Lower leg skin (tissue), 4 donors: Measurements from ENCODE around the gene CLGN. TPM values are rescaled to one million over a fixed set of nuclear protein-coding genes. Genes with fewer than 3 reads are reported as not detected.

ENCODE experiments used
- DNase-seq, 2 donors: peaks; one replicate each; pipeline ENCODE4 v3.0.0-alpha.2; 2019; ENCODE audit warnings: low spot score in 2 of 2
- H3K4me3 ChIP-seq: fragments of 200-600 bp; sonication (generic); 2 replicates; pipeline ENCODE4 v1.5.1; 2017; ENCODE audit warnings: mild to moderate bottlenecking, low read depth; ENCODE audit not compliant: poor library complexity, severe bottlenecking
- CTCF ChIP-seq, 3 donors: fragments of 450-650 bp; IDR thresholded peaks; one replicate each; pipeline ENCODE4 v1.5.1; 2016; ENCODE audit warnings: antibody characterized with exemption in 3 of 3, mild to moderate bottlenecking in 3 of 3, moderate library complexity in 2 of 3
- POLR2A ChIP-seq, 2 donors: fragments of 450-650 bp; IDR thresholded peaks; one replicate each; pipeline ENCODE4 v1.6.1; 2016 to 2017; ENCODE audit warnings: antibody characterized with exemption in 2 of 2, mild to moderate bottlenecking in 1 of 2, moderate library complexity in 1 of 2
- WGBS, 2 donors: methylation state at CpG; one replicate each; pipeline ENCODE4 v1.1.5; 2018; 5-methylcytosine and 5-hydroxymethylcytosine counted together
- intact Hi-C: fragments of 100-400 bp; cut with DNase I; formaldehyde crosslinking; loops from one replicate; pipeline ENCODE4 v1.15.0; 2023; ENCODE audit warnings: low total_unique reads
- total RNA-seq, 4 donors: library from RNA; depleted of rRNA; stranded (reverse); fragments of >200 nt; gene quantifications; one replicate each; pipeline ENCODE4 v1.1.0, GENCODE V29; 2016

Gene CLGN
- total RNA-seq, 4 donors from 2014 or later: 0.08 to 0.94 (median 0.37) TPM

GRCh38 chr4:140372751-140373327, 54.6 kb downstream of the CLGN start:
- intact Hi-C loops: no loop called here
- no peak for DNase-seq
- peak overlapping the region; percentile 22 for H3K4me3 ChIP-seq
- TF ChIP-seq POLR2A (IDR thresholded peaks at IDR 0.05): no peak
- no peak for TF ChIP-seq CTCF (IDR thresholded peaks at IDR 0.05)
- WGBS, 2 donors: 1% methylated on average over 21 of the region's 21 CpGs

- TF ChIP-seq POLR2A (IDR thresholded peaks at IDR 0.05): no peak
- no peak for DNase-seq
- H3K4me3 ChIP-seq: no peak overlapping the region
- intact Hi-C loops: no loop called here
- 67 to 72% methylated on average over 3 of the region's 3 CpGs for WGBS, 2 donors
Measured at GRCh38 chr4:140368686-140369085, 58.8 kb downstream of the CLGN start.

GRCh38 chr4:140367738-140368137, 59.7 kb downstream of the CLGN start:
- intact Hi-C loops: no loop called here
- no peak overlapping the region for H3K4me3 ChIP-seq
- TF ChIP-seq CTCF (IDR thresholded peaks at IDR 0.05): no peak
- no peak for TF ChIP-seq POLR2A (IDR thresholded peaks at IDR 0.05)
- WGBS, 2 donors: 74 to 80% methylated on average over 2 of the region's 2 CpGs
- DNase-seq: no peak

DNA sequence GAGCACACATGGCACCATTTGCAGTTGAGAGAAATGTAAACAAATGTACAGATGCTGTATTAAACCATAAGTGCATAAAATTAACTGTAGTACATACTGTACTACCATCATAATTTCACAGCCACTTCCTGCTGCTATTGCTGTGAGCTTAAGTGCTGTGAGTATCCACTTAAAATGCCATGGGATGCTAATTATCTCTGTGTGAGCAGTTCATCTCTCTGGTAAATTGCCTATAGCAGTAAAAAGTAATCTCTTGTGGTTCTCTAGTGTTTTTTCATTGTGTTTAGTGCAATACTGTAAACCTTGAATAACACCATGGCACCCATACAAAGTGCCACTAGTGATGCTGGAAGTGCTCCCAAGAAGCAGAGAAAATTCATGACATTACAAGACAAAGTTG, 63.9 kb downstream of the CLGN start:
- no peak for TF ChIP-seq POLR2A (IDR thresholded peaks at IDR 0.05)
- TF ChIP-seq CTCF (IDR thresholded peaks at IDR 0.05): no peak
- H3K4me3 ChIP-seq: no peak overlapping the region
- no peak for DNase-seq
- intact Hi-C loops: no loop called here

DNA sequence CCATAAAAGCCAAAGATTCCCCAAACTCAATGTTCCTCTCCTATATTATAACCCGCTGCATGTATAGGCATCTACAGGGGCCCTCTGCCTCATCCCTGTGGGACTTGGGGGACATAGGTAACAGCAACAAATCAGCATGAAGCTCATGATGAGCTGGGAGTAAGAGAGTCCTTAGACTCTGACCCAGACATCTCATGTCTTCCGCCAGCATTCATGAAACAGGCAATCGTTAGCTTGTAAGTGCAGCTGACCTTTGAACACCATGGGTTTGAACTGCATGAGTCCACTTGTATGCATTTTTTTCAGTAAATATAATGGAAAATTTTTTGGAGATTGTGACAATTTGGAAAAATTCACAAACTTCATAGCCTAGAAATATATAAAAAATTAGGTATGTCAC, 64.4 kb downstream of the CLGN start:
- intact Hi-C loops: no loop called here
- WGBS, 2 donors: 94 to 97% methylated on average over 3 of the region's 3 CpGs
- TF ChIP-seq CTCF (IDR thresholded peaks at IDR 0.05) (no peak), POLR2A (IDR thresholded peaks at IDR 0.05) (no peak)
- H3K4me3 ChIP-seq: no peak overlapping the region
- no peak for DNase-seq

DNA sequence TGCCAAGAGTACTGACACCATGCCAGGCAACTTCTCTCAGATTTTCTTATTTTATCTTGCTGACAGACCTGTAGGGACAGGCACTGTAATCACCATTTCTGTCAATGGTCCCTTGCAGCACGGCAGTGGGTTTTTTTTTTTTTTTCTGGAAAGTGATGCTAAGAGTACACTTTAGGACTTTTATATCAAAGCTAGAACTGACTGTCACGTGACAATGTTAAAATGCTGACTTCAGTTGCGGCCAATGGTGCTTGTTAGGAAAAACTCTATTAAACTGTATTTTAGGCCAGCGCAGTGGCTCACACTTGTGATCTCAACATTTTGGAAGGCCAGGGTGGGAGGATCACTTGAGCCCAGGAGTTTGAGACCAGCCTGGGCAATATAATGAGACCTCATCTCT, 66.3 kb downstream of the CLGN start:
- DNase-seq: no peak
- no peak overlapping the region for H3K4me3 ChIP-seq
- WGBS, 2 donors: 85% methylated on average over 4 of the region's 4 CpGs
- intact Hi-C loops: no loop called here
- TF ChIP-seq POLR2A (IDR thresholded peaks at IDR 0.05): no peak
- TF ChIP-seq CTCF (IDR thresholded peaks at IDR 0.05): no peak
